Coronary artery (tissue), 2 donors: ENCODE results near the gene B3GNT2.

Source experiments
- DNase-seq: peaks from one replicate; pipeline ENCODE4 v3.0.0-alpha.2; 2017; ENCODE audit warnings: low spot score
- H3K27ac ChIP-seq, 2 donors: fragments of 200-600 bp; sonication (generic); one replicate each; pipeline ENCODE4 v1.5.1; 2016 to 2019
- H3K4me3 ChIP-seq: fragments of 200-600 bp; sonication (generic); 2 replicates; pipeline ENCODE4 v1.5.1; 2016; ENCODE audit warnings: mild to moderate bottlenecking, moderate library complexity
- TF ChIP-seq, protein P1 (sequence below): fragments of 200-600 bp; sonication (generic); IDR thresholded peaks from one replicate; pipeline ENCODE4 v1.5.1; 2019; ENCODE audit warnings: antibody characterized with exemption

B3GNT2 gene

DNA sequence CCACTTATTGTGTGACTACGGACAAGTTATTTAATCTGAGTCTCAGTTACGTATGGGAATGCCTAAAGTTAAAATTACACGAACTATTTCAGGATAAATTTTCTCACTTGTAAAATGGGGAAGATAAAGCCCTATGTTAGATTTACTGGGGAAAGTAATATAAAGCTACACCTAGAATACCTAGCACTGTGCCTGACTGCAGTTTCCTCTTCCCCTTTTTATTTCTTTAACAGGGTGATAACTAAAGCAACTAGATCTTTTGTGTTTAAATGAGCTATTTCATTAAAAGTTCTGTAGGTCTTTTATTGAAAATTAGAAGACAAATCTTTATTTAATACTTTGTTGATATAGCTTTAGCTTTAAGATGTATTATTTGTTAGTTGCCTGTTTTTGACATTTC, 5.0 kb downstream of the B3GNT2 start:
- Histone ChIP-seq H3K27ac (peak overlapping the region; percentile 42 to 69), H3K4me3 (peak overlapping the region; percentile 7)
- DNase-seq, result no peak
- TF ChIP-seq, protein P1, sequence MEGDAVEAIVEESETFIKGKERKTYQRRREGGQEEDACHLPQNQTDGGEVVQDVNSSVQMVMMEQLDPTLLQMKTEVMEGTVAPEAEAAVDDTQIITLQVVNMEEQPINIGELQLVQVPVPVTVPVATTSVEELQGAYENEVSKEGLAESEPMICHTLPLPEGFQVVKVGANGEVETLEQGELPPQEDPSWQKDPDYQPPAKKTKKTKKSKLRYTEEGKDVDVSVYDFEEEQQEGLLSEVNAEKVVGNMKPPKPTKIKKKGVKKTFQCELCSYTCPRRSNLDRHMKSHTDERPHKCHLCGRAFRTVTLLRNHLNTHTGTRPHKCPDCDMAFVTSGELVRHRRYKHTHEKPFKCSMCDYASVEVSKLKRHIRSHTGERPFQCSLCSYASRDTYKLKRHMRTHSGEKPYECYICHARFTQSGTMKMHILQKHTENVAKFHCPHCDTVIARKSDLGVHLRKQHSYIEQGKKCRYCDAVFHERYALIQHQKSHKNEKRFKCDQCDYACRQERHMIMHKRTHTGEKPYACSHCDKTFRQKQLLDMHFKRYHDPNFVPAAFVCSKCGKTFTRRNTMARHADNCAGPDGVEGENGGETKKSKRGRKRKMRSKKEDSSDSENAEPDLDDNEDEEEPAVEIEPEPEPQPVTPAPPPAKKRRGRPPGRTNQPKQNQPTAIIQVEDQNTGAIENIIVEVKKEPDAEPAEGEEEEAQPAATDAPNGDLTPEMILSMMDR, result no peak

DNA sequence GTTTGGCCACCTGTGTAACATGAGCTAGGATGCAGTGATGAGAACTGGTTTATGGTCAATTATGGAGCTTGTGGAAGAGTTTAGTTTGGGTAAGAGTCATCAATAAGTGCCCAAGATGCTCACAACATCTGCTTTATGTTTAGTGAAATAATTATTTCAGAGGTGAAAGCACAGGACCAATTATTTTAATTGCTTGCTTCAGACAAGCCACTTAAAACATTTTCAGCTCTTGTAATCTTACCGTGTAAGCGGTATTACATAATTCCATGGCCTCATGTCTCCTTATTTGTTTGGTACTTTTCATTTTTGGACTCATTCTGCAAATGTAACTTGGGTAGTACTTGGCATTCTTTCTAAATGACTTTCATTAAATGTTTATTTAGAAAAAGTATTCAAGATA, 5.4 kb downstream of the B3GNT2 start:
- Histone ChIP-seq H3K27ac (peak overlapping the region; percentile 42 to 85), H3K4me3 (no peak overlapping the region)
- TF ChIP-seq, protein P1, result no peak
- DNase-seq, result no peak

DNA sequence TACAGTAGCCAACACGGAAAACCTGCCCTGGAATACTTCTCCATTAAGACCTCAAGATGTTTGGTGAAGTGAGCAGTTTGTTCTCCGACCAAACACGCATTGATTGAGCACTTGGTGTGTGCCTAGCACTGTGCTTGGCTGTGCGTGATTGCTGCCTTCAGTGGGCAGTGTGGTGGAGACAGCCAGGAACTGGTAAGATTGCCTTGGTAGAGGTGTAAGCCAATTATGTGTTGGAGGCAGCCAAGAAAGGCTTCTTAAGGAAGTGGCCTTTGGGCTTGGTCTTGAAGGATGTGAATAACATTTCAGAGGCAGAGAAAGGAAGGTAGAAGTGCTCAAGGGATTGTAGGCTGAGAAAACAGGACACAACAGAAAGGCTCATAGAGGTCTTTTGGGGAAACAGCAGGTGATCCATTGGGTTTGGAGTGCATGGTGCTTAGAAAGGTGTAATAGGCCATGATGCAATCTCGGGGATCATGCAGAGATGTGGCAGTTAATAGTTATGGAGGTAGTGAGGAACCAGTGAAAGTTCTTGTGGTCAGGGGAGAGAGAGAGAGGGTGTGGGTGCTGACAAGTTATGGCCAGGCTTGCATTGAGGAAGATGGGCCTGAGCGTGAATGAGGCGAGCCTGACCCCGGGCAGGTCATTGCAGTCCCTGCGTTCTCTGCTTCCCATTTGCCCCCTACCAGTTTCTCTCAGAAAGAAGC, 6.3 kb downstream of the B3GNT2 start:
- TF ChIP-seq, protein P1, result no peak
- peak overlapping the region; percentile 54 to 85 for H3K27ac ChIP-seq
- no peak for DNase-seq
- H3K4me3 ChIP-seq, result peak overlapping the region; percentile 37

DNA sequence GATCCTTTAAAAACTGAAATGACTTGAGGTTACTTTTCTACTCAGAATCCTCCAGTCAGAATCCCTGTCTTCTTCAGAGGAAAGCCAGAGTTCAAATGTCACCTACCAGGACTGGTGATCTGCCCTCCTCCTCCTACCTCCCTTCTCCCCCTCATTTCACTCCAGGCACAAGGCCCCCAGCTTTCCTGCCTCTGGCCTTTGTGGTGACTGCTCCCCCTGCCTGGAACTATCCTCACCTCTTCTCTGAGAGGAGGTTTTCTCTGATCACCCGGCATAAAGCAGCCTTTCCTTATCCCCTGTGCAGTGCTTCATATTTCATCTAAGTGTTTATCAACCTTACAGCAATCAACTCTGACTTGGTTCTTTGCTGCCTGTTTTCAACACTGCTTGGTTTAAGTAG, 6.8 kb downstream of the B3GNT2 start:
- H3K27ac ChIP-seq, result peak overlapping the region; percentile 54 to 85

DNA sequence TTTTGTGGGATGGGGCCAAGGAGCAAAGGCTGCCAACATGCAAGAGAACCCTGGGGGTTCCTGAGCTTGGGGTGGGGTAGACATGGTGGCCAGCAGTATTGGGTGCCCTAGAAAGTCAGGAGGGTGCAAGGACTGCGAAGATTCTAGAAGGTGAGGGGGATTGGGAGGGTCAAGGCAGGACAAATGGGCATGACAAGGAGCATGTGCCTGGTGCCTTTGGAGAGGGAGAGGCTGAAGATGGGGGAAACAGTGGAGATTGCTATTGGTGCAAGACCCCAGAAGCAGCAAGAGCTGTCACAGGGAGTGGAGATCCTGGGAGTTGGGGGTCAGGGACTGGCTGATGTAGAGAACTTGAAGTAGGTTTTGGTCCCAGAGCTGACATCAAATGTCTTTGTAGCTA, 7.5 kb downstream of the B3GNT2 start:
- Histone ChIP-seq H3K27ac (peak overlapping the region; percentile 54 to 85), H3K4me3 (no peak overlapping the region)
- TF ChIP-seq, protein P1, result no peak
- DNase-seq, result no peak

More for the DNA sequence above, 6.8 kb downstream of the B3GNT2 start:
- peak overlapping the region; percentile 37 for H3K4me3 ChIP-seq
- no peak for DNase-seq
- TF ChIP-seq, protein P1, result no peak

DNA sequence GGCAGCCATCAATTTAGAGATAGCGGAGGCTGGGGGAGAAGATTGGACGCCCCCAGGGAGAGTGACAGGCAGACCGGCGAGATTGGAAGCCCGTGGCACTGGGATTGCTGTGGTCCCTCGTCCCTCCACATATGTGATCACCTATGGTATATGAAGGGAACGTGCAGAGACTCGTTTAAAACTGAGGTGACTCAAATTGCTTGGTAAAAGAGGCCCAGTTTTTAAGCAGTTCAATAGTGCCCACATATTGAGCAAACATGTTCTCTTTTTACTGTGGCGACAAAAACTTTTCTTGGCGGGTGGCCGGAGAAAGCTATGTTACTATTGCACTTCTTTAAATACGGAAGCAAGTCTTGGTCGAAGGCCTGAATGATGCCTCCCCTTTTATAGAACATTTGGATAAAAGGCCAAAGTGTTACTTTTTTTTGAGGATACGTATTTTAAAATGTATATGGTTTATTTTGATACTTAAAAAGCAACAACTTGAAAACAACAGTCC, 9.1 kb downstream of the B3GNT2 start:
- peak; percentile 78 for DNase-seq
- peak overlapping the region; percentile 79 to 87 for H3K27ac ChIP-seq
- TF ChIP-seq, protein P1, result no peak
- H3K4me3 ChIP-seq, result peak overlapping the region; percentile 46

DNA sequence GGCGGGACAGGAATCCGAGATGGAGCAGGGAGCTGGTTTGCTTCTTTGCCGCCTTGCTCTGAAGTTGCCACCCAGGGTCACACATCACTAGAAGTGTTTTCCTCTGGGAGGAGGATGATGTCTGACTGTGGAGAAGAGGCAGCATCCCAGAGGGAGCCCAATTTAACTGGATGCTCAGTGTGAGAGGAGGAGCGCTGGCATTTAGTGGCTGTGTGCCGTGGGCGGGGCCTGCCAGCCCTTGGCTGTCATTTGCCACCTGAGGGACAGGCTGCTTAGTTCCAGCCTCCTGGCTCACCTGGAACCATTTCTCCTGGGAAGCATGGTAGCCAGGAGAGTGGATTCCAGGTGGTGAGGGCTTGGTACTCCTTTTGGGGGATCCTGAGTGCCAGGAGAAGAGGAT, 9.6 kb downstream of the B3GNT2 start:
- Histone ChIP-seq H3K4me3 (peak overlapping the region; percentile 46), H3K27ac (peak overlapping the region; percentile 79 to 87)
- DNase-seq, result no peak
- TF ChIP-seq, protein P1, result no peak
